Activated CD8-positive, alpha-beta T cell treated with anti-CD3 and anti-CD28 coated beads, Interleukin-2, amount 10 ng/mL, durations not matched to agents 7 days and 5 days (primary cell): Measurements from ENCODE around the gene CEP41. TPM values are rescaled to one million over a fixed set of nuclear protein-coding genes. Genes with fewer than 3 reads are reported as not detected.

Experiments used
- ATAC-seq: fragments of 150-1000 bp; cut with Tn5 transposase; one replicate; pipeline ENCODE4 v1.10.0; 2021; ENCODE audit warnings: moderate library complexity
- CTCF ChIA-PET: fragments of 350-600 bp; sonication (Branson Sonifier 250); formaldehyde crosslinking; loops from one replicate; lab custom pipeline; 2021; ENCODE audit warnings: antibody characterized with exemption; lab: Charles Lee
- POLR2A ChIA-PET: fragments of 350-600 bp; sonication (Branson Sonifier 250); formaldehyde crosslinking; loops from one replicate; lab custom pipeline; 2021; ENCODE audit warnings: antibody characterized with exemption; lab: Charles Lee
- DNase-seq: peaks from one replicate; pipeline ENCODE4 v3.0.0-alpha.2; 2020
- H3K27ac Mint-ChIP-seq: one replicate; pipeline ENCODE4 v1.8.0; 2021; ENCODE audit warnings: mild to moderate bottlenecking, mixed read lengths
- H3K27me3 Mint-ChIP-seq: one replicate; pipeline ENCODE4 v1.8.0; 2021; ENCODE audit warnings: low read depth, mixed read lengths
- H3K36me3 Mint-ChIP-seq: one replicate; pipeline ENCODE4 v1.8.0; 2021; ENCODE audit warnings: low read depth, mixed read lengths
- H3K4me1 Mint-ChIP-seq: one replicate; pipeline ENCODE4 v1.8.0; 2021; ENCODE audit warnings: low read depth, mixed read lengths
- H3K4me3 Mint-ChIP-seq: one replicate; pipeline ENCODE4 v1.8.0; 2021; ENCODE audit warnings: mild to moderate bottlenecking, mixed read lengths
- H3K9me3 Mint-ChIP-seq: one replicate; pipeline ENCODE4 v1.8.0; 2022; ENCODE audit warnings: mixed read lengths; ENCODE audit not compliant: insufficient read depth
- total RNA-seq, 2 experiments: library from RNA; stranded (reverse); gene quantifications; one replicate each; pipeline ENCODE4 v1.2.3, GENCODE V29; 2021

Gene CEP41
- total RNA-seq, 2 experiments from 2014 or later, result 27.6 to 31.1 TPM

GRCh38 chr7:130396109-130396508, 44.7 kb downstream of the CEP41 start:
- Mint-ChIP-seq H3K27ac (peak overlapping the region; percentile 71), H3K36me3 (peaks cover 61% of the 10 kb centered on the region), H3K9me3 (no peaks in the 10 kb centered on the region), H3K4me3 (peak overlapping the region; percentile 24), H3K4me1 (peaks cover 44% of the 10 kb centered on the region), H3K27me3 (no peaks in the 10 kb centered on the region)
- CTCF ChIA-PET, result no interaction called here
- DNase-seq (no peak), ATAC-seq (no peak)
- POLR2A ChIA-PET, result no interaction called here

- Mint-ChIP-seq H3K36me3 (peaks cover 54% of the 10 kb centered on the region), H3K4me1 (peaks cover 44% of the 10 kb centered on the region), H3K27ac (peak overlapping the region; percentile 43), H3K27me3 (no peaks in the 10 kb centered on the region), H3K4me3 (peak overlapping the region; percentile 31), H3K9me3 (no peaks in the 10 kb centered on the region)
- ATAC-seq (no peak), DNase-seq (no peak)
- POLR2A ChIA-PET, result no interaction called here
- CTCF ChIA-PET, result no interaction called here
Measured at GRCh38 chr7:130395421-130395820, 45.4 kb downstream of the CEP41 start.

GRCh38 chr7:130394421-130395195, 46.2 kb downstream of the CEP41 start:
- Mint-ChIP-seq H3K27ac (peak overlapping the region; percentile 94), H3K27me3 (no peaks in the 10 kb centered on the region), H3K9me3 (no peaks in the 10 kb centered on the region), H3K4me1 (peaks cover 44% of the 10 kb centered on the region), H3K4me3 (peak overlapping the region; percentile 70), H3K36me3 (peaks cover 46% of the 10 kb centered on the region)
- ChIA-PET CTCF (interaction anchor here (1.0 to 1.4 kb wide), 5 partner anchors 17 to 324 kb away, joined by 4 to 11 read pairs (median 5); partner anchors contain the start of gene KLHDC10), POLR2A (interaction anchor here (0.5 to 1.3 kb wide), 7 partner anchors 23 to 281 kb away, joined by 3 to 8 read pairs (median 3); partner anchors contain the start of gene CEP41)
- DNase-seq, result peak; percentile 79
- peak; percentile 97 for ATAC-seq

DNA sequence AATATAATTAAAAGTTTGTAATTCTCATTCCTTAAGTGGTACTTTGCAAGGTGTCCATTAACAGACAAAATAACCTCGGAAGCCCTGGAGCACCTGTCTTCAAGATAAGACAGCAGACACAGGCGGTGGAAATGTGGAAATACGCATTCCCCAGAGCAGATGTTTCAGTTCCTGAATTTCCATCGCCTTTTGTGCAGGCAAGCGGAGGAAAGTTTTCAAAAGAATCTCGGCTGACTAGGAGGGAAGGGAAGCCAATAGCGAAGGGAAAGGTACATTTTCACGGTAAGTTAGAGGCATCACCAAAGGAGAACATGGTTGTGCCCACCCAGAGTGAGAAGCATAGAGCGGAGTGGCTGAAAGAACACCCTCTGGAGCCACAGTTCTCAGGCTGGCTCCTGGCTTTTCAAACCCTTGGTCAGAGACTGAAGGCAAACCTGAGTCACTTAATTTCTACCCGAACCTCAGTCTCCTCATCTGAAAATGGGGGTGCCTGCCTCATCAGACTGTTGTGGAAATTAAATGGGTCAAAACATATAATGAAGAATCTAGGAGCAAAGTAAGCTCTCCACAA, 46.9 kb downstream of the CEP41 start:
- CTCF ChIA-PET, result interaction anchor here (0.6 to 1.4 kb wide), 6 partner anchors 18 to 324 kb away, joined by 3 to 11 read pairs (median 5); partner anchors contain the start of gene KLHDC10
- no peaks in the 10 kb centered on the region for H3K9me3 Mint-ChIP-seq
- DNase-seq, result no peak
- peaks cover 42% of the 10 kb centered on the region for H3K36me3 Mint-ChIP-seq
- no peaks in the 10 kb centered on the region for H3K27me3 Mint-ChIP-seq
- POLR2A ChIA-PET, result interaction anchor here (0.8 to 1.3 kb wide), 5 partner anchors 24 to 93 kb away, joined by 3 to 8 read pairs (median 4); partner anchors contain the start of gene CEP41
- peak; percentile 25 for ATAC-seq
- peak overlapping the region; percentile 70 for H3K4me3 Mint-ChIP-seq
- H3K4me1 Mint-ChIP-seq, result peaks cover 41% of the 10 kb centered on the region
- peak overlapping the region; percentile 94 for H3K27ac Mint-ChIP-seq

GRCh38 chr7:130393101-130393561, 47.7 kb downstream of the CEP41 start:
- peaks cover 34% of the 10 kb centered on the region for H3K36me3 Mint-ChIP-seq
- no peaks in the 10 kb centered on the region for H3K27me3 Mint-ChIP-seq
- DNase-seq, result no peak
- ChIA-PET CTCF (interaction anchor here (0.6 to 1.1 kb wide), 2 partner anchors 10 to 22 kb away, joined by 3 read pairs; no protein-coding TSS in a partner anchor), POLR2A (interaction anchor here (0.7 kb wide), 1 partner anchor 188 kb away, joined by 3 read pairs; the partner anchor contains the start of gene TMEM209)
- H3K9me3 Mint-ChIP-seq, result peaks cover 2% of the 10 kb centered on the region
- H3K4me1 Mint-ChIP-seq, result peaks cover 33% of the 10 kb centered on the region
- no peak overlapping the region for H3K4me3 Mint-ChIP-seq
- peak overlapping the region; percentile 94 for H3K27ac Mint-ChIP-seq
- ATAC-seq, result no peak

- ATAC-seq (no peak), DNase-seq (no peak)
- no peak overlapping the region for H3K27ac Mint-ChIP-seq
- H3K4me1 Mint-ChIP-seq, result peaks cover 25% of the 10 kb centered on the region
- peaks cover 20% of the 10 kb centered on the region for H3K36me3 Mint-ChIP-seq
- H3K4me3 Mint-ChIP-seq, result no peak overlapping the region
- CTCF ChIA-PET, result no interaction called here
- H3K9me3 Mint-ChIP-seq, result peaks cover 3% of the 10 kb centered on the region
- H3K27me3 Mint-ChIP-seq, result no peaks in the 10 kb centered on the region
- POLR2A ChIA-PET, result no interaction called here
Measured at GRCh38 chr7:130390486-130390885, 50.3 kb downstream of the CEP41 start.

DNA sequence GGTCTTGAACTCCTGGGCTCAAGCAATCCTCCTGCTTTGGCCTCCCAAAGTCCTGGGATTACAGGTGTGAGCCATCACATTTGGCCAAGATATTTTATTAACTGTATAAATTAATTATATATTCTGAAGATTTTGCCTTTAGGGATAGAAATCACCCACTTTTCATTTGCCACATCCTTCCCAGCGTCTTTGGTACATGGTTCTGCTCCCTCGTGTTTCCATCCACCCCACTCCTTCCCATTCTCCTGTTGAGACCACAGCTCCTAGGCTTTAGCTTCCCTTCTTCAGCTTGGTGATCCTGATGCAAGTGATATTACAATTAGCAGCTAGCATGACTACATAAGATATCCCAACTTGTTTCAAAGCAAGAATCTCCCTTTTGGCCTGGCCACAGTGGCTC, 52.1 kb downstream of the CEP41 start:
- no peaks in the 10 kb centered on the region for H3K27me3 Mint-ChIP-seq
- no peak for ATAC-seq
- H3K4me1 Mint-ChIP-seq, result peaks cover 8% of the 10 kb centered on the region

GRCh38 chr7:130387628-130388403, 53.0 kb downstream of the CEP41 start:
- Mint-ChIP-seq H3K9me3 (peaks cover 3% of the 10 kb centered on the region), H3K27ac (no peak overlapping the region), H3K27me3 (no peaks in the 10 kb centered on the region), H3K4me3 (no peak overlapping the region), H3K4me1 (no peaks in the 10 kb centered on the region), H3K36me3 (peaks cover 3% of the 10 kb centered on the region)
- ATAC-seq (no peak), DNase-seq (no peak)
- CTCF ChIA-PET, result interaction anchor here (0.8 kb wide), 1 partner anchor 71 kb away, joined by 3 read pairs; no protein-coding TSS in a partner anchor
- POLR2A ChIA-PET, result no interaction called here

More for the DNA sequence above, 52.1 kb downstream of the CEP41 start:
- DNase-seq, result no peak
- Mint-ChIP-seq H3K9me3 (peaks cover 3% of the 10 kb centered on the region), H3K27ac (no peak overlapping the region), H3K36me3 (peaks cover 7% of the 10 kb centered on the region), H3K4me3 (no peak overlapping the region)
- POLR2A ChIA-PET, result no interaction called here
- CTCF ChIA-PET, result interaction anchor here (0.8 kb wide), 1 partner anchor 70 kb away, joined by 3 read pairs; no protein-coding TSS in a partner anchor

DNA sequence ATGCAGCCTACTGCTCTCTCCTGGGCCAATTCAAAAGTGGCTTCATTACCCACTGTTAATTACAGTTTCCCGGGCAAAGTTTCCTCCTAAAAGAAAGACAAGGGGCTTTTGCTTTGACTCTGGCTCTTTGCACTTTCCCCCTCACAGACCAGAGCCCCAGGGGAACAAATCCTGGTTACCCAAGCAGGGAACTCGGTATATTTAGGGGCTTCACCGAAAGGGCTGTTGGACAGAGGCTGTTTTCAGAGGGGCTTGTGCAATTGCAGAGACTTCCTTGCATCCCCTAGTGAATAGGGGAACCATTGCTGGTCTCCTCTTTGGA, 53.5 kb downstream of the CEP41 start:
- Mint-ChIP-seq H3K4me3 (no peak overlapping the region), H3K36me3 (peaks cover under 1% of the 10 kb centered on the region), H3K27ac (no peak overlapping the region), H3K4me1 (no peaks in the 10 kb centered on the region), H3K9me3 (peaks cover 3% of the 10 kb centered on the region), H3K27me3 (no peaks in the 10 kb centered on the region)
- DNase-seq (no peak), ATAC-seq (no peak)
- ChIA-PET POLR2A (no interaction called here), CTCF (no interaction called here)

DNA sequence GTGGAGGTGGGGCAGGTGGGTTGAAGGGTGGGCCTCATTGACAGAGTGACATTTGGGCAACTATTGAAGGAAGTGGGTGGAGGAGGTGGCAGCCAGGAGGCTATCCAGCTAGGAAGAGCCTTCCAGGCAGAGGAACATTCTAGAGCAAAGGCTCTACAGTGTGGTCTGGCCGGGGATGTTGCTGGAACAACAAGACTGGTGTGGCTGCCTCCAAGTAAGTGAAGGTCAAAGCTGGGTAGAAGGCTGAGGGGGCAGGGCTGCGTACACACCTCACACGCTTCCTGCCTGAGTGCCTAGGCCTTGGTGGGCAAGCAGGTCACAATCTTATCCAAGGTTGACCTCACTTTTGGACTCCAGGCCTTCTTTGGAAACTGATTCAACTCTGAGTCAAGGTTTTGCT, 53.9 kb downstream of the CEP41 start:
- no peaks in the 10 kb centered on the region for H3K4me1 Mint-ChIP-seq
- ChIA-PET CTCF (no interaction called here), POLR2A (no interaction called here)

GRCh38 chr7:130385600-130386066, 55.2 kb downstream of the CEP41 start:
- ATAC-seq (no peak), DNase-seq (no peak)
- POLR2A ChIA-PET, result no interaction called here
- Mint-ChIP-seq H3K4me1 (no peaks in the 10 kb centered on the region), H3K36me3 (no peaks in the 10 kb centered on the region), H3K27ac (no peak overlapping the region), H3K27me3 (no peaks in the 10 kb centered on the region), H3K9me3 (peaks cover 3% of the 10 kb centered on the region), H3K4me3 (no peak overlapping the region)
- CTCF ChIA-PET, result no interaction called here

More for the DNA sequence above, 53.9 kb downstream of the CEP41 start:
- DNase-seq (no peak), ATAC-seq (no peak)
- Mint-ChIP-seq H3K27ac (no peak overlapping the region), H3K9me3 (peaks cover 3% of the 10 kb centered on the region), H3K4me3 (no peak overlapping the region), H3K36me3 (no peaks in the 10 kb centered on the region), H3K27me3 (no peaks in the 10 kb centered on the region)
